GM23338 (cell line): ENCODE measurements around the gene ABCD1. TPM values are rescaled to one million over a fixed set of nuclear protein-coding genes. Genes with fewer than 3 reads are reported as not detected.

Experiments used
- ATAC-seq: fragments of 200-7000 bp; cut with Tn5 transposase; 3 replicates; pipeline ENCODE4 v1.9.1; 2020
- DNase-seq: peaks from one replicate; pipeline ENCODE4 v3.0.0-alpha.2; 2015; ENCODE audit warnings: low spot score
- H2AFZ ChIP-seq: fragments of 200-600 bp; sonication (generic); 2 replicates; pipeline ENCODE4 v1.8.0; 2016; ENCODE audit warnings: antibody characterized with exemption, mild to moderate bottlenecking, moderate library complexity
- H3F3A ChIP-seq: fragments of 200-600 bp; sonication (generic); replicated peaks from 2 replicates; pipeline ENCODE4 v1.8.0; 2017; ENCODE audit warnings: antibody characterized with exemption, mixed run types, low read depth
- H3K27ac ChIP-seq: fragments of 200-600 bp; sonication (generic); 2 replicates; pipeline ENCODE4 v1.6.1; 2016; ENCODE audit warnings: low read depth
- H3K27me3 ChIP-seq: fragments of 200-600 bp; sonication (generic); 2 replicates; pipeline ENCODE4 v1.8.0; 2016; ENCODE audit warnings: mild to moderate bottlenecking, mixed run types, moderate library complexity; ENCODE audit not compliant: insufficient read depth
- H3K36me3 ChIP-seq: fragments of 200-600 bp; sonication (generic); 2 replicates; pipeline ENCODE4 v1.8.0; 2016; ENCODE audit warnings: mild to moderate bottlenecking; ENCODE audit not compliant: insufficient read depth
- H3K4me1 ChIP-seq: fragments of 200-600 bp; sonication (generic); 2 replicates; pipeline ENCODE4 v1.8.0; 2016; ENCODE audit warnings: mild to moderate bottlenecking, moderate library complexity; ENCODE audit not compliant: insufficient read depth
- H3K4me2 ChIP-seq: fragments of 200-600 bp; sonication (generic); 2 replicates; pipeline ENCODE4 v1.7.1; 2017; ENCODE audit warnings: mixed run types
- H3K4me3 ChIP-seq: fragments of 200-600 bp; sonication (generic); 2 replicates; pipeline ENCODE4 v1.6.1; 2016; ENCODE audit warnings: mixed run types
- H3K79me2 ChIP-seq: fragments of 200-600 bp; sonication (generic); replicated peaks from 2 replicates; pipeline ENCODE4 v1.8.0; 2017; ENCODE audit warnings: mild to moderate bottlenecking; ENCODE audit not compliant: insufficient read depth
- H3K9me2 ChIP-seq: fragments of 200-600 bp; sonication (generic); 2 replicates; pipeline ENCODE4 v1.8.0; 2017; ENCODE audit not compliant: insufficient read depth
- H4K20me1 ChIP-seq: fragments of 200-600 bp; sonication (generic); replicated peaks from 2 replicates; pipeline ENCODE4 v1.8.0; 2017; ENCODE audit warnings: mild to moderate bottlenecking; ENCODE audit not compliant: insufficient read depth
- H3K27ac Mint-ChIP-seq: 2 replicates; pipeline ENCODE4 v1.8.0; 2020; ENCODE audit warnings: inconsistent platforms, mild to moderate bottlenecking, moderate library complexity, mixed read lengths
- H3K27me3 Mint-ChIP-seq: 3 replicates; pipeline ENCODE4 v1.8.0; 2022; ENCODE audit warnings: low read depth, mild to moderate bottlenecking, moderate library complexity, mixed read lengths, inconsistent platforms; ENCODE audit not compliant: insufficient read depth, poor library complexity
- H3K36me3 Mint-ChIP-seq: 3 replicates; pipeline ENCODE4 v1.8.0; 2021; ENCODE audit warnings: low read depth, mild to moderate bottlenecking, inconsistent platforms, moderate library complexity, mixed read lengths
- H3K4me1 Mint-ChIP-seq: 3 replicates; pipeline ENCODE4 v1.8.0; 2020; ENCODE audit warnings: mild to moderate bottlenecking, inconsistent platforms, mixed read lengths
- H3K4me3 Mint-ChIP-seq: 3 replicates; pipeline ENCODE4 v1.8.0; 2021; ENCODE audit warnings: moderate library complexity, mild to moderate bottlenecking, inconsistent platforms, mixed read lengths
- H3K9me3 Mint-ChIP-seq: 3 replicates; pipeline ENCODE4 v1.8.0; 2020; ENCODE audit warnings: moderate library complexity, mild to moderate bottlenecking, inconsistent platforms, mixed read lengths
- EZH2 ChIP-seq: fragments of 200-600 bp; sonication (generic); IDR thresholded peaks from one replicate; pipeline ENCODE4 v1.8.0; 2017; ENCODE audit warnings: antibody characterized with exemption, mild to moderate bottlenecking, low read depth; ENCODE audit not compliant: unreplicated experiment
- JUNB ChIP-seq: IDR thresholded peaks from one replicate; pipeline ENCODE4 v1.6.1; 2016; ENCODE audit warnings: antibody characterized with exemption; ENCODE audit not compliant: unreplicated experiment
- ZNF114 ChIP-seq: fragments of 250-450 bp; sonication (Bioruptor Pico); IDR thresholded peaks from 2 replicates; pipeline ENCODE4 v1.5.0; 2020; ENCODE audit warnings: mild to moderate bottlenecking, moderate library complexity
- polyA plus RNA-seq: library from polyadenylated mRNA; unstranded; fragments of >200 nt; fragmentation: Nextera tagmentation; extraction: Ambion mirVana; gene quantifications from 2 replicates; pipeline ENCODE4 v1.2.1, GENCODE V29; 2016
- total RNA-seq: library from RNA; depleted of rRNA; stranded (reverse); fragments of >200 nt; shearing (Covaris generic); gene quantifications from 2 replicates; pipeline ENCODE4 v1.2.3, GENCODE V29; 2014
- TF ChIP-seq, protein P1 (sequence below): fragments of 250-450 bp; sonication (Bioruptor Pico); IDR thresholded peaks from 2 replicates; pipeline ENCODE4 v1.5.0; 2020; ENCODE audit warnings: mild to moderate bottlenecking, moderate library complexity
- TF ChIP-seq, protein P2 (sequence below): IDR thresholded peaks from 2 replicates; pipeline ENCODE4 v1.6.1; 2016; ENCODE audit warnings: antibody characterized with exemption

Gene ABCD1
- total and polyA plus RNA-seq, 2 experiments from 2014 or later = 2.4 to 8.9 TPM

DNA sequence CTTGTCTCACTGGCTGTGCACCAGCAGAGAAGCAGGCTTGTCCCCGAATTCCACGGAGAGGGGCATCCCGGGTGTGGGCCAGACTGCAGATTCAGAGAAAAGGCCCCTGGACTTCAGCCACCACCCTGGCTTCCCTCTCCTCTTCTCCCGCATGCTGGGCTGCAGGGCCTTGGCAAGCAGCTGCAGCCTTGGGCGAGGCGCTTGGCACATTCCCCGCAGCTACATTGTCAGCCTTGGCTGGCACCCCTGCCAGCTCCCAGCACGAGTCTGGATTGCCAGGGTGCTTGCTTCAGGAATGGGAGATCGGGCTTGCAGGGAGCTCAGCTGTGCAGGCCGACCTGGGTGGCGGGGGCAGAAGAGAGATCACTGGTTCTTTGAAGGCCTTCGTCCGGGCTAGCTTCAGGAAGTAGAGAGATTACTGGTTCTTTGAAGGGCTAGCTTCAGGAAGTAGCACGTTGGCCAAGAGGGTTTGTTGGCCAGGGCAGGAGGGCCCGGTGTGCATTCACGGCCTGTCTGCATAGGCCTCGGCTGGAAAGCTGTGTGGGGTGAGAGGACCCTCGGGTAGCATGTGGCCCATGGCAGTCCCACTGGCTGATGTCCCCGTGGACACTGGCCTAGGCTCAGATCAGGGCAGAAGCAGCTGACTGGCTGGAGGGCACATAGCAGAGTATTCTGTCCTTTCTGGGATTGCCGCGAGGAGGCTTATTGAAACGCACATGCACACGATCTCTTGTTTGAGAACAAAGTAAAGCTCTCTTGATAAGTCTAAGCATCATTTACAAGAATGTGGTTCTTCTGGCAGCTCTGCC is 2.7 kb downstream of the ABCD1 start:
- H3K27me3 Mint-ChIP-seq = no peaks in the 10 kb centered on the region
- H3K4me1 ChIP-seq = peaks cover 13% of the 10 kb centered on the region; the same call in 1 of the 2 replicates
- no peak overlapping the region for H3K4me3 ChIP-seq
- DNase-seq (no peak), ATAC-seq (no peak)
- TF ChIP-seq, protein P1, sequence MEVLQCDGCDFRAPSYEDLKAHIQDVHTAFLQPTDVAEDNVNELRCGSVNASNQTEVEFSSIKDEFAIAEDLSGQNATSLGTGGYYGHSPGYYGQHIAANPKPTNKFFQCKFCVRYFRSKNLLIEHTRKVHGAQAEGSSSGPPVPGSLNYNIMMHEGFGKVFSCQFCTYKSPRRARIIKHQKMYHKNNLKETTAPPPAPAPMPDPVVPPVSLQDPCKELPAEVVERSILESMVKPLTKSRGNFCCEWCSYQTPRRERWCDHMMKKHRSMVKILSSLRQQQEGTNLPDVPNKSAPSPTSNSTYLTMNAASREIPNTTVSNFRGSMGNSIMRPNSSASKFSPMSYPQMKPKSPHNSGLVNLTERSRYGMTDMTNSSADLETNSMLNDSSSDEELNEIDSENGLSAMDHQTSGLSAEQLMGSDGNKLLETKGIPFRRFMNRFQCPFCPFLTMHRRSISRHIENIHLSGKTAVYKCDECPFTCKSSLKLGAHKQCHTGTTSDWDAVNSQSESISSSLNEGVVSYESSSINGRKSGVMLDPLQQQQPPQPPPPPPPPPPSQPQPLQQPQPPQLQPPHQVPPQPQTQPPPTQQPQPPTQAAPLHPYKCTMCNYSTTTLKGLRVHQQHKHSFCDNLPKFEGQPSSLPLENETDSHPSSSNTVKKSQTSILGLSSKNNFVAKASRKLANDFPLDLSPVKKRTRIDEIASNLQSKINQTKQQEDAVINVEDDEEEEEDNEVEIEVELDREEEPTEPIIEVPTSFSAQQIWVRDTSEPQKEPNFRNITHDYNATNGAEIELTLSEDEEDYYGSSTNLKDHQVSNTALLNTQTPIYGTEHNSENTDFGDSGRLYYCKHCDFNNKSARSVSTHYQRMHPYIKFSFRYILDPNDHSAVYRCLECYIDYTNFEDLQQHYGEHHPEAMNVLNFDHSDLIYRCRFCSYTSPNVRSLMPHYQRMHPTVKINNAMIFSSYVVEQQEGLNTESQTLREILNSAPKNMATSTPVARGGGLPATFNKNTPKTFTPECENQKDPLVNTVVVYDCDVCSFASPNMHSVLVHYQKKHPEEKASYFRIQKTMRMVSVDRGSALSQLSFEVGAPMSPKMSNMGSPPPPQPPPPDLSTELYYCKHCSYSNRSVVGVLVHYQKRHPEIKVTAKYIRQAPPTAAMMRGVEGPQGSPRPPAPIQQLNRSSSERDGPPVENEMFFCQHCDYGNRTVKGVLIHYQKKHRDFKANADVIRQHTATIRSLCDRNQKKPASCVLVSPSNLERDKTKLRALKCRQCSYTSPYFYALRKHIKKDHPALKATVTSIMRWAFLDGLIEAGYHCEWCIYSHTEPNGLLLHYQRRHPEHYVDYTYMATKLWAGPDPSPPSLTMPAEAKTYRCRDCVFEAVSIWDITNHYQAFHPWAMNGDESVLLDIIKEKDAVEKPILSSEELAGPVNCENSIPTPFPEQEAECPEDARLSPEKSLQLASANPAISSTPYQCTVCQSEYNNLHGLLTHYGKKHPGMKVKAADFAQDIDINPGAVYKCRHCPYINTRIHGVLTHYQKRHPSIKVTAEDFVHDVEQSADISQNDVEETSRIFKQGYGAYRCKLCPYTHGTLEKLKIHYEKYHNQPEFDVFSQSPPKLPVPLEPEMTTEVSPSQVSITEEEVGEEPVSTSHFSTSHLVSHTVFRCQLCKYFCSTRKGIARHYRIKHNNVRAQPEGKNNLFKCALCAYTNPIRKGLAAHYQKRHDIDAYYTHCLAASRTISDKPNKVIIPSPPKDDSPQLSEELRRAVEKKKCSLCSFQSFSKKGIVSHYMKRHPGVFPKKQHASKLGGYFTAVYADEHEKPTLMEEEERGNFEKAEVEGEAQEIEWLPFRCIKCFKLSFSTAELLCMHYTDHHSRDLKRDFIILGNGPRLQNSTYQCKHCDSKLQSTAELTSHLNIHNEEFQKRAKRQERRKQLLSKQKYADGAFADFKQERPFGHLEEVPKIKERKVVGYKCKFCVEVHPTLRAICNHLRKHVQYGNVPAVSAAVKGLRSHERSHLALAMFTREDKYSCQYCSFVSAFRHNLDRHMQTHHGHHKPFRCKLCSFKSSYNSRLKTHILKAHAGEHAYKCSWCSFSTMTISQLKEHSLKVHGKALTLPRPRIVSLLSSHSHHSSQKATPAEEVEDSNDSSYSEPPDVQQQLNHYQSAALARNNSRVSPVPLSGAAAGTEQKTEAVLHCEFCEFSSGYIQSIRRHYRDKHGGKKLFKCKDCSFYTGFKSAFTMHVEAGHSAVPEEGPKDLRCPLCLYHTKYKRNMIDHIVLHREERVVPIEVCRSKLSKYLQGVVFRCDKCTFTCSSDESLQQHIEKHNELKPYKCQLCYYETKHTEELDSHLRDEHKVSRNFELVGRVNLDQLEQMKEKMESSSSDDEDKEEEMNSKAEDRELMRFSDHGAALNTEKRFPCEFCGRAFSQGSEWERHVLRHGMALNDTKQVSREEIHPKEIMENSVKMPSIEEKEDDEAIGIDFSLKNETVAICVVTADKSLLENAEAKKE (CRISPR knock-in tag) = no peak
- TF ChIP-seq JUNB (no peak), EZH2 (no peak)
- H3K27me3 ChIP-seq = no peaks in the 10 kb centered on the region
- H3K27ac Mint-ChIP-seq = no peak overlapping the region
- peak overlapping the region; percentile 38; the same call in 1 of the 2 replicates for H3K4me2 ChIP-seq
- 0 out of 2 replicates have a peak overlapping the region, but pooled peaks have one; percentile 3 for H3K27ac ChIP-seq
- H3K79me2 ChIP-seq = peaks cover 12% of the 10 kb centered on the region
- H3K9me2 ChIP-seq = no peaks in the 10 kb centered on the region
- no peak overlapping the region for H2AFZ ChIP-seq
- H3F3A ChIP-seq = no peaks in the 10 kb centered on the region
- peaks cover 2% of the 10 kb centered on the region; the same call in 1 of the 3 replicates for H3K9me3 Mint-ChIP-seq
- H3K36me3 Mint-ChIP-seq = peaks cover 12% of the 10 kb centered on the region; the same call in 2 of the 3 replicates
- no peaks in the 10 kb centered on the region for H3K36me3 ChIP-seq
- peaks cover 19% of the 10 kb centered on the region for H3K4me1 Mint-ChIP-seq
- 0 out of 2 replicates have a peak, but pooled peaks cover 4% of the 10 kb centered on the region for H4K20me1 ChIP-seq
- no peak overlapping the region for H3K4me3 Mint-ChIP-seq

DNA sequence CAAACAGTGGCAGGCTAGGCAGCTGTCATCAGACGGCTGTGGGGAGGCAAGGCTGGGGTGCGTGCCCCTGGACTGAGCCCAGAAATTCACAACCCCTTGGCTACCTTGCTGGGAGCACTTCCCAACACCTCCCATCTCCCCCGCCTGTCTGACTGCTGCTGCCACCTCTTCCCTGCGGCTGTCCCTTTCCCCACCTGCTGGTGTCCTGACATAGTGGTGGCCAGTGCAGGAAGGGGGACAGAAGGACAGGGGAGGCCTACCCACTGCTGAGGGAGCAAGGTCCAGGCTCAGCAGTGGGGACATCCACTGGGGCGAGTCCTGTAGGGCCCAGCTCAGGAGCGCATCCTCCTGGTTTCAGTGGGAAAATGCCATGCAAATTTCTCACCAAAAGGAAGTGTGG is 3.4 kb downstream of the ABCD1 start:
- ATAC-seq (no peak), DNase-seq (peak; percentile 11)
- H3K27ac Mint-ChIP-seq = no peak overlapping the region
- H3K9me3 Mint-ChIP-seq = peaks cover 2% of the 10 kb centered on the region; the same call in 1 of the 3 replicates
- peaks cover 9% of the 10 kb centered on the region; the same call in 1 of the 3 replicates for H3K36me3 Mint-ChIP-seq
- Histone ChIP-seq H3F3A (no peaks in the 10 kb centered on the region), H3K4me3 (no peak overlapping the region), H3K79me2 (peaks cover 5% of the 10 kb centered on the region; the same call in 1 of the 2 replicates), H3K27me3 (no peaks in the 10 kb centered on the region), H3K36me3 (no peaks in the 10 kb centered on the region), H3K9me2 (no peaks in the 10 kb centered on the region), H4K20me1 (no peaks in the 10 kb centered on the region), H2AFZ (no peak overlapping the region), H3K4me2 (no peak overlapping the region), H3K4me1 (peaks cover 8% of the 10 kb centered on the region; the same call in 1 of the 2 replicates), H3K27ac (no peak overlapping the region)
- H3K4me1 Mint-ChIP-seq = peaks cover 14% of the 10 kb centered on the region
- no peaks in the 10 kb centered on the region for H3K27me3 Mint-ChIP-seq
- H3K4me3 Mint-ChIP-seq = no peak overlapping the region
- TF ChIP-seq, protein P2, sequence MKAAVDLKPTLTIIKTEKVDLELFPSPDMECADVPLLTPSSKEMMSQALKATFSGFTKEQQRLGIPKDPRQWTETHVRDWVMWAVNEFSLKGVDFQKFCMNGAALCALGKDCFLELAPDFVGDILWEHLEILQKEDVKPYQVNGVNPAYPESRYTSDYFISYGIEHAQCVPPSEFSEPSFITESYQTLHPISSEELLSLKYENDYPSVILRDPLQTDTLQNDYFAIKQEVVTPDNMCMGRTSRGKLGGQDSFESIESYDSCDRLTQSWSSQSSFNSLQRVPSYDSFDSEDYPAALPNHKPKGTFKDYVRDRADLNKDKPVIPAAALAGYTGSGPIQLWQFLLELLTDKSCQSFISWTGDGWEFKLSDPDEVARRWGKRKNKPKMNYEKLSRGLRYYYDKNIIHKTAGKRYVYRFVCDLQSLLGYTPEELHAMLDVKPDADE = no peak
- no peak for TF ChIP-seq ZNF114 (CRISPR knock-in tag)
